ENCODE results near the gene TMEM232. TPM values are rescaled to one million over a fixed set of nuclear protein-coding genes. Genes with fewer than 3 reads are reported as not detected.

TMEM232 gene
- total and polyA plus RNA-seq, 2 donors (not counting 3 experiments of a cell fraction or from before 2014, with no cell fraction given) = 0.17 to 0.38 TPM

- Histone ChIP-seq H3K4me1 (ENCODE audit: control insufficient read depth, extremely low read depth, insufficient read depth, low read length) (no peaks in the 10 kb centered on the region), H3K4me3 (replicated peaks in 1 of 3; ENCODE audit: insufficient read depth in 1 of 3, low read depth in 1 of 3, low read length in 3 of 3) (no peak overlapping the region), H3K9ac (replicated peaks; ENCODE audit: extremely low read depth, insufficient read depth, low read length) (no peak overlapping the region), H2AFZ (ENCODE audit: low read depth, low read length) (no peak overlapping the region), H3K36me3 (ENCODE audit: control insufficient read depth in 2 of 2, extremely low read depth in 1 of 2, insufficient read depth in 2 of 2, low read length in 2 of 2) (no peaks in the 10 kb centered on the region), H3K27ac (ENCODE audit: insufficient read depth, low read depth, low read length) (no peak overlapping the region), H3K4me2 (ENCODE audit: insufficient read depth, low read length) (no peak overlapping the region), H3K9me3 (replicated peaks; ENCODE audit: control insufficient read depth, insufficient read depth, low read length) (no peaks in the 10 kb centered on the region), H3K79me2 (ENCODE audit: control insufficient read depth, insufficient read depth, low read length) (no peaks in the 10 kb centered on the region), H3K27me3 (ENCODE audit: control insufficient read depth in 2 of 2, insufficient read depth in 2 of 2, low read length in 2 of 2) (no peaks in the 10 kb centered on the region), H4K20me1 (replicated peaks; ENCODE audit: control insufficient read depth, extremely low read depth, insufficient read depth, low read length) (no peaks in the 10 kb centered on the region), H3K9me1 (replicated peaks; ENCODE audit: control insufficient read depth, extremely low read depth, insufficient read depth, low read length) (no peaks in the 10 kb centered on the region)
- DNase-seq (ENCODE audit: low read depth, low spot score) (no peak), FAIRE-seq (no peak)
- dilution Hi-C loops (cut with MboI; ENCODE audit: extremely low pct_ligation_motif_present, low sequenced_read_pairs) (no loop called here), intact Hi-C loops (cut with micrococcal nuclease) (no loop called here)
- ChIA-PET POLR2A (no interaction called here), CTCF (interaction anchor here (0.7 kb wide), 1 partner anchor 8 kb away, joined by 5 read pairs; no protein-coding TSS in a partner anchor)
- no TSS peak for BruUV-seq (replicated peaks)
- TF ChIP-seq FOS (IDR thresholded peaks at IDR 0.05; ENCODE audit: borderline replicate concordance, insufficient read depth, low read length) (no peak), POLR2A (IDR thresholded peaks at IDR 0.05; ENCODE audit: low read depth, low read length) (no peak), CTCF (IDR thresholded peaks at IDR 0.05; ENCODE audit: extremely low read depth in 1 of 2, insufficient read depth in 1 of 2, low read depth in 1 of 2, low read length in 2 of 2) (no peak)
Measured at GRCh38 chr5:110544603-110545002, 181.9 kb downstream of the TMEM232 start.

- FAIRE-seq (no peak), DNase-seq (ENCODE audit: low read depth, low spot score) (no peak)
- no TSS peak for BruUV-seq (replicated peaks)
- Histone ChIP-seq H2AFZ (ENCODE audit: low read depth, low read length) (no peak overlapping the region), H3K9me1 (replicated peaks; ENCODE audit: control insufficient read depth, extremely low read depth, insufficient read depth, low read length) (no peaks in the 10 kb centered on the region), H3K4me1 (ENCODE audit: control insufficient read depth, extremely low read depth, insufficient read depth, low read length) (no peaks in the 10 kb centered on the region), H3K9me3 (replicated peaks; ENCODE audit: control insufficient read depth, insufficient read depth, low read length) (no peaks in the 10 kb centered on the region), H3K9ac (replicated peaks; ENCODE audit: extremely low read depth, insufficient read depth, low read length) (no peak overlapping the region), H3K27me3 (ENCODE audit: control insufficient read depth in 2 of 2, insufficient read depth in 2 of 2, low read length in 2 of 2) (no peaks in the 10 kb centered on the region), H3K27ac (ENCODE audit: insufficient read depth, low read depth, low read length) (no peak overlapping the region), H3K79me2 (ENCODE audit: control insufficient read depth, insufficient read depth, low read length) (no peaks in the 10 kb centered on the region), H3K36me3 (ENCODE audit: control insufficient read depth in 2 of 2, extremely low read depth in 1 of 2, insufficient read depth in 2 of 2, low read length in 2 of 2) (no peaks in the 10 kb centered on the region), H3K4me2 (ENCODE audit: insufficient read depth, low read length) (no peak overlapping the region), H4K20me1 (replicated peaks; ENCODE audit: control insufficient read depth, extremely low read depth, insufficient read depth, low read length) (no peaks in the 10 kb centered on the region), H3K4me3 (replicated peaks in 1 of 3; ENCODE audit: insufficient read depth in 1 of 3, low read depth in 1 of 3, low read length in 3 of 3) (no peak overlapping the region)
- dilution Hi-C loops (cut with MboI; ENCODE audit: extremely low pct_ligation_motif_present, low sequenced_read_pairs) = no loop called here
- TF ChIP-seq EZH2 (IDR thresholded peaks at IDR 0.05; ENCODE audit: borderline replicate concordance, low read depth, low read length, severe bottlenecking) = no peak
- no peak for TF ChIP-seq POLR2AphosphoS5 (IDR thresholded peaks at IDR 0.05; ENCODE audit: insufficient read depth, low read depth, low read length)
- TF ChIP-seq JUN (IDR thresholded peaks at IDR 0.05; ENCODE audit: borderline replicate concordance, insufficient read depth, insufficient read length, low read depth) = no peak
- TF ChIP-seq CTCF (IDR thresholded peaks at IDR 0.05; ENCODE audit: extremely low read depth in 1 of 2, insufficient read depth in 1 of 2, low read depth in 1 of 2, low read length in 2 of 2) = no peak
- TF ChIP-seq FOS (IDR thresholded peaks at IDR 0.05; ENCODE audit: borderline replicate concordance, insufficient read depth, low read length) = no peak
- intact Hi-C loops (cut with micrococcal nuclease) = no loop called here
- ChIA-PET POLR2A (no interaction called here), CTCF (no interaction called here)
Measured at GRCh38 chr5:110542949-110543348, 183.5 kb downstream of the TMEM232 start.
